NCI-H82 treated with DMSO at 0.1 percent for 48 hours (cell line): ENCODE data around the gene SLC39A5.
"Not testable (repeated sequence)": the region's sequence is repeated elsewhere in the genome, so short reads cannot be mapped to it uniquely, and the experiment has no call there.

Experiments used
- DNase-seq: peaks from one replicate; lab custom pipeline; 2025; ENCODE audit not compliant: unreplicated experiment; lab: John Stamatoyannopoulos, UW

Gene SLC39A5

GRCh38 chr12:56229916-56230431 lies at the start of gene SLC39A5:
SLC39A5 (plus strand) TSS chr12:56230051; CDS start chr12:56231275, 1,224 bp downstream.
- no peak for DNase-seq

GRCh38 chr12:56186957-56187356 lies 42.9 kb upstream of the SLC39A5 start:
- no peak for DNase-seq

- DNase-seq = no peak
Observed at GRCh38 chr12:56188131-56188777, 41.6 kb upstream of the SLC39A5 start.

- DNase-seq = no peak
Observed at GRCh38 chr12:56188778-56189098, 41.1 kb upstream of the SLC39A5 start.

- peak; percentile 71 for DNase-seq
Observed at GRCh38 chr12:56189099-56189917, 40.5 kb upstream of the SLC39A5 start, which contains the start of gene SMARCC2. SMARCC2 (minus strand) TSS chr12:56189483; CDS start chr12:56189461, 22 bp downstream.

- peak; percentile 69 for DNase-seq
Observed at GRCh38 chr12:56189918-56190694, 39.7 kb upstream of the SLC39A5 start.

GRCh38 chr12:56190695-56191155 lies 39.1 kb upstream of the SLC39A5 start:
- no peak for DNase-seq

- no peak for DNase-seq
Observed at GRCh38 chr12:56192582-56192981, 37.3 kb upstream of the SLC39A5 start.

GRCh38 chr12:56193025-56193578 lies 36.7 kb upstream of the SLC39A5 start:
- DNase-seq = peak; percentile 64

- DNase-seq = not testable (repeated sequence)
Observed at GRCh38 chr12:56196818-56197550, 32.9 kb upstream of the SLC39A5 start.

GRCh38 chr12:56197921-56198635 lies 31.8 kb upstream of the SLC39A5 start:
- DNase-seq = no peak

- DNase-seq = no peak
Observed at GRCh38 chr12:56198836-56199235, 31.0 kb upstream of the SLC39A5 start.

GRCh38 chr12:56202366-56202765 lies 27.5 kb upstream of the SLC39A5 start:
- no peak for DNase-seq

GRCh38 chr12:56202838-56203237 lies 27.0 kb upstream of the SLC39A5 start:
- no peak for DNase-seq

- no peak for DNase-seq
Observed at GRCh38 chr12:56204275-56204674, 25.6 kb upstream of the SLC39A5 start.

GRCh38 chr12:56205445-56205844 lies 24.4 kb upstream of the SLC39A5 start:
- no peak for DNase-seq

GRCh38 chr12:56206452-56207166 lies 23.2 kb upstream of the SLC39A5 start:
- DNase-seq = no peak

- no peak for DNase-seq
Observed at GRCh38 chr12:56208006-56208405, 21.8 kb upstream of the SLC39A5 start.

- no peak for DNase-seq
Observed at GRCh38 chr12:56212361-56212760, 17.5 kb upstream of the SLC39A5 start.
